Muscle layer of duodenum (tissue), 2 donors: ENCODE measurements around the gene CLINT1.
A peak's percentile ranks its signal among the peaks of the same experiment; 100 is the strongest.

Source experiments
- H3K27ac ChIP-seq: one replicate; pipeline ENCODE4 v1.7.0; 2013; ENCODE audit warnings: mild to moderate bottlenecking, low read length
- H3K27me3 ChIP-seq: one replicate; pipeline ENCODE4 v1.7.0; 2013; ENCODE audit warnings: low read depth, mild to moderate bottlenecking, control low read depth, low read length
- H3K36me3 ChIP-seq, 2 donors: one replicate each; pipeline ENCODE4 v1.7.0; 2013; ENCODE audit warnings: low read length in 2 of 2, control low read depth in 1 of 2, mild to moderate bottlenecking in 1 of 2; ENCODE audit not compliant: insufficient read depth in 2 of 2, control insufficient read depth in 1 of 2
- H3K4me1 ChIP-seq, 2 donors: one replicate each; pipeline ENCODE4 v1.7.0; 2013; ENCODE audit warnings: low read length in 2 of 2, mild to moderate bottlenecking in 2 of 2, control low read depth in 1 of 2, moderate library complexity in 1 of 2; ENCODE audit not compliant: insufficient read depth in 2 of 2, control insufficient read depth in 1 of 2
- H3K4me3 ChIP-seq, 2 donors: one replicate each; pipeline ENCODE4 v1.7.0; 2013; ENCODE audit warnings: low read length in 2 of 2, low read depth in 1 of 2, mild to moderate bottlenecking in 1 of 2
- H3K9me3 ChIP-seq, 2 donors: one replicate each; pipeline ENCODE4 v1.7.0; 2013; ENCODE audit warnings: low read length in 2 of 2, control low read depth in 1 of 2, mild to moderate bottlenecking in 1 of 2; ENCODE audit not compliant: control insufficient read depth in 1 of 2
- donor health status: healthy.

The CLINT1 gene

DNA sequence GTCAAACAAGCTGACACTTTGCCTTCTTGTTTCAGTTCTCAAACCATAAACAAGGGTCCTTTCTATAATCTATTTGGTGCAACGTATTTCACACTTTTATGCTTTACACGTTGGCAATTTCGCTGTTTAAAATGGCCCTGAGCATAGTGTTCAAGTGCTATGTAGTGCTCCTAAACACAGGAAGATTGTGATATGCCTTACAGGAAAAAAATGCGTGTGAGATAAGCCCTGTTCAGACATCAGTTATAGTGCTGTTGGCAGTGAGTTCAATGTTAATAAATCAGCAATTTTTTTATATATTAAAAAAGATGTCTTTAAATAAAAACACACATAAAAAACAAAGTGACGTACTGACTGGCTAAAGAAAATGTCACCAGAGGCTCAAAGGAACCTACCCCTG lies 23.9 kb downstream of the CLINT1 start:
- Histone ChIP-seq H3K36me3 (no peaks in the 10 kb centered on the region), H3K4me3 (no peak overlapping the region), H3K27me3 (no peaks in the 10 kb centered on the region), H3K4me1 (peaks cover 0 to 3% of the 10 kb centered on the region in 2 donors), H3K9me3 (no peaks in the 10 kb centered on the region), H3K27ac (no peak overlapping the region)

- H3K4me1 ChIP-seq: peaks cover 12 to 26% of the 10 kb centered on the region in 2 donors
- H3K4me3 ChIP-seq: no peak overlapping the region
- H3K9me3 ChIP-seq: no peaks in the 10 kb centered on the region
- H3K27me3 ChIP-seq: no peaks in the 10 kb centered on the region
- no peak overlapping the region for H3K27ac ChIP-seq
- H3K36me3 ChIP-seq: no peaks in the 10 kb centered on the region
Measured at GRCh38 chr5:157828944-157829639, 29.9 kb downstream of the CLINT1 start.

GRCh38 chr5:157828105-157828943 lies 30.6 kb downstream of the CLINT1 start:
- Histone ChIP-seq H3K4me1 (peaks cover 12 to 28% of the 10 kb centered on the region in 2 donors), H3K27me3 (no peaks in the 10 kb centered on the region), H3K9me3 (no peaks in the 10 kb centered on the region), H3K27ac (peak overlapping the region; percentile 57), H3K4me3 (no peak overlapping the region), H3K36me3 (no peaks in the 10 kb centered on the region)

DNA sequence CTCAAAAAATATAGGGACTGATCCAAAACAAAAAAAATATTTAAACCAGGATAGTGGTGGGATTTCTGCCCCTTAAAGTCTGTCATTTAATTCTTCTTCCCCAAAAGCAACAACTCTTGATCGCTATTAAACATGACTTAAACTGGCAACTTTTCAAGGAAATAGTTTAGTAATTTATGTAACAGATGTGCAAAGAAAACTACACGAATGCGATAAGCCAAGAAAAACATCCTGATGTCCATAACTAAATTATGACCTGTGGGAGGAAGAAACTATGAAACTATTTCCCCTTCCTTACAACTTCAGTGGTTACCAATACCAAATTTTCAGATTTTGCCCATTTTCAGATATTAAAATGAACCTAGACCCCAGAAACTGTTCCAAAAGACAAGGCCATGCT lies 31.5 kb downstream of the CLINT1 start:
- H3K4me1 ChIP-seq: peaks cover 12 to 26% of the 10 kb centered on the region in 2 donors
- peak overlapping the region; percentile 57 for H3K27ac ChIP-seq

DNA sequence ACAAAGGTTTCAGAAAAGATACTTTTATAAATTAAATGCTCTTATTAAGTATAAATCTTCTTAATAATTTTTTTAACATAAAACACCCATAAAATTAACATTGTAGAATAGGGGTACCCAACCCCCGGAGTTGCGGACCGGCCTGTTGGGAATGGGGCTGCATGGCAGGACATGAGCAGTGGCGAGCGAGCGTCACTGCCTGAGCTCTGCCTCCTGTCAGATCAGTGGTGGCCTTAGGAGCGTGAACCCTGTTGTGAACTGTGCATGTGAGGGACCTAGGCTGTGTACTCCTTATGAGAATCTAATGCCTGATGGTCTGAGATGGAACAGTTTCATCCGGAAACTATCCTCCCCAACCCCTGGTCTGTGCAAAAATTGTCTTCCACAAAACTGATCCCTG lies 35.3 kb downstream of the CLINT1 start:
- Histone ChIP-seq H3K4me1 (peaks cover 21 to 40% of the 10 kb centered on the region in 2 donors), H3K27ac (no peak overlapping the region), H3K36me3 (no peaks in the 10 kb centered on the region), H3K9me3 (no peaks in the 10 kb centered on the region), H3K4me3 (no peak overlapping the region), H3K27me3 (no peaks in the 10 kb centered on the region)

More for the DNA sequence above, 31.5 kb downstream of the CLINT1 start:
- no peak overlapping the region for H3K4me3 ChIP-seq
- H3K27me3 ChIP-seq: no peaks in the 10 kb centered on the region
- H3K9me3 ChIP-seq: no peaks in the 10 kb centered on the region
- no peaks in the 10 kb centered on the region for H3K36me3 ChIP-seq

DNA sequence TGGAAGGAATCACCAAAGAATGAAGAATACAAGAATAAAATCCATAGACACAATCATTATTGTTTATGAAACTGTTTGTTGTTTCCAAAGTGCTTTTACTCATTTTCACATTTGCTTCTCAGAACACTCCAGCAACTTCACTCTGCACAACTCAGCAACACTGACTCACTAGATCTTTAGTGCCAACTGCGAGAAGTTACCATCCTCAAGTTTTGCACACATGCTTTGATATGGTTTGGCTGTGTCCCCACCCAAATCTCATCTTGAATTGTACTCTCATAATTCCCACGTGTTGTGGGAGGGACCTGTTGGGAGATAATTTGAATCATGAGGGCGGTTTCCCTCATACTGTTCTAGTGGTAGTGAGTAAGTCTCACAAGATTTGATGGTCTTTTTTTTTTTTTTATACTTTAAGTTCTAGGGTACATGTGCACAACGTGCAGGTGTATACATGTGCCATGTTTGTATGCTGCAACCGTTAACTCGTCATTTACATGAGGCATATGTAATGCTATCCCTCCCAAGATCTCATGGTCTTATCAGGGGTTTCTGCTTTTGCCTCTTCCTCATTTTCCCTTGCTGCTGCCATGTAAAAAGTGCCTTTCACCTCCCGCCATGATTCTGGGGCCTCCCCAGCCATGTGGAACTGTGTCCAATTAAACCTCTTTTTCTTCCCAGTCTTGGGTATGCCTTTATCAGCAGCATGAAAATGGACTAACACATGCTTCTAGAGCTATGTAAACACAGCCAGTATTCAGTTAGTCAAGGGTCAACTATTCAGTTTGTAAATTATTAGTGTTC lies 36.9 kb downstream of the CLINT1 start:
- Histone ChIP-seq H3K27me3 (no peaks in the 10 kb centered on the region), H3K27ac (peak overlapping the region; percentile 42), H3K4me3 (no peak overlapping the region), H3K36me3 (no peaks in the 10 kb centered on the region), H3K9me3 (no peaks in the 10 kb centered on the region), H3K4me1 (peaks cover 12 to 38% of the 10 kb centered on the region in 2 donors)

DNA sequence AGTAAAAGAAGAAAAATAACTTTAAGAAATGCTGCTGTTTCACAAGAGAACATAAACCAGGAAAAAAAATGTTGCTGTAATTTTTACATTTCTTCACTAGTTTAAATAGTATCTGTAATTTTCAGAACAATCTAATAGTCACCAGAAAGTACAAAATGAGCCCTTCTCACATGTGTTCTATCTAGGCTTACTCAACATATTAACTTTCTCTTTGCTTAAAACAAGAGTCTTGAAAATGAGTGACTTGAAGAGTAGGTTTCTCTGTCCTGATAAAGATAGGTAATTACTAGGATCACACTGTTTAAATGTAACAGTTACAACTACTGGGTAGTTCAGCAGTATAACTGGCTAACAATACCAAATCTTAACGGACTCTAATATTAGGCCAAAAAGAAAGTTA lies 37.5 kb downstream of the CLINT1 start:
- H3K4me1 ChIP-seq: peaks cover 12 to 34% of the 10 kb centered on the region in 2 donors
- H3K27ac ChIP-seq: peak overlapping the region; percentile 42
- H3K36me3 ChIP-seq: peaks cover 0 to 2% of the 10 kb centered on the region in 2 donors
- H3K9me3 ChIP-seq: no peaks in the 10 kb centered on the region
- no peaks in the 10 kb centered on the region for H3K27me3 ChIP-seq
- no peak overlapping the region for H3K4me3 ChIP-seq

DNA sequence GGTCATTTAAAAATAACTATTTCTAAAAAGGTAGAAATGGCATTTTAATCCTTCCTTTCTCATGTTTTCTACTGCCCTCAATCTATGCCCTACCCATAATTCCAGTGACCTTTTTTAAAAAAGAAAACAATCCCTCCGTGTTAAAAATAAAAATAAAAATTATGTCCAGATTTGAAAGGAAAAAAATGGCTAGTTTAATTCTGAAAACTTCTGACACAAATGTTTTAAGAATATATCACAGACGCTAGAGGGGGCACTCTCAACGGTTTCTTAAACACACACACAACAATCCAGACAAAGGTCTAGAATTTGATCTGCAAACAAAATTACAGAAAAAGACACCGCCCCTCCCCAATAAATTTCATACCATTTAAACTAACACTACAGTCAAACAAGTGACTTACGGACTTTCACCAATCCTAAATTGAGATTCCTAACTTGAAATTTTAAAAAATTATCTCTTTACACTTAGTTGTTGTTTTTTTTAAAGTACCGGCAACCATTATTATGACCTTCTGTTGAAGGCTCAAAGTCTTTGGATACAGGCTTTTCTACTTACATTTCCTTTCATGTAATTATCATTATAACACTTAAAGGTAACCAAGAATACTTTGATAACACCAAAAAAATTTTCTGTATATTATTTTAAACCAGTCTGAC lies 38.2 kb downstream of the CLINT1 start:
- Histone ChIP-seq H3K4me1 (peaks cover 9 to 29% of the 10 kb centered on the region in 2 donors), H3K27me3 (no peaks in the 10 kb centered on the region), H3K9me3 (no peaks in the 10 kb centered on the region), H3K4me3 (no peak overlapping the region), H3K27ac (no peak overlapping the region), H3K36me3 (peaks cover 0 to 9% of the 10 kb centered on the region in 2 donors)

DNA sequence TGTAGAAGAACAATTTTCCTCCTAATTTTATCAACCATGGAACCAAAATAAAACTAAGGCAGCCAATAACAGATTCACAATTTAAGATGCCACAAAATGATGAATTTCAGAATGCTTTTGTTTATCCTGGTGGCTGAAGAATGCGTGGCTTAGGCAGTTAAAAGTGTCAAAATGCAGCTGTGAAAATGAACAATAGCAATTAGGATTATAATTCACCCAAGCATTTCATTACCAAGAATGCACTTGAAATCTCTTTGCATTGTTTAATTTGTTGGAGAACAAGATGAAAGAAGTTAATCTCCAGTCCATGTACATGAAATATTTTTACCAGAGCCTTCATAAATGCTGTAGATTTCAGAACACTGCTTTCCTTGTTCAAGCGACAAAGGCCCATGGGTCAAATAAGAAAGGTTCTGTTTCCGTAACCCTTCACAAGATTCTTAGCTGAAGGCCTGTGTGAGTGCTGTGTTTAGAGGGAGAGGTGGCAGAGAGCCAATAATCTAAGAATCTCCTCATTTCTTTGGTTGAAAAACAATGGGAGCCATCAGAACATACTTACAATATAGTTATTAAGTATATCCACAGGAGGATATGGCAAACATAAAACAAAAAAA lies 39.3 kb downstream of the CLINT1 start:
- peak overlapping the region; percentile 10 for H3K27ac ChIP-seq
- no peaks in the 10 kb centered on the region for H3K27me3 ChIP-seq
- H3K36me3 ChIP-seq: peaks cover 0 to 13% of the 10 kb centered on the region in 2 donors
- H3K4me3 ChIP-seq: no peak overlapping the region
- peaks cover 9 to 27% of the 10 kb centered on the region in 2 donors for H3K4me1 ChIP-seq
- H3K9me3 ChIP-seq: no peaks in the 10 kb centered on the region

DNA sequence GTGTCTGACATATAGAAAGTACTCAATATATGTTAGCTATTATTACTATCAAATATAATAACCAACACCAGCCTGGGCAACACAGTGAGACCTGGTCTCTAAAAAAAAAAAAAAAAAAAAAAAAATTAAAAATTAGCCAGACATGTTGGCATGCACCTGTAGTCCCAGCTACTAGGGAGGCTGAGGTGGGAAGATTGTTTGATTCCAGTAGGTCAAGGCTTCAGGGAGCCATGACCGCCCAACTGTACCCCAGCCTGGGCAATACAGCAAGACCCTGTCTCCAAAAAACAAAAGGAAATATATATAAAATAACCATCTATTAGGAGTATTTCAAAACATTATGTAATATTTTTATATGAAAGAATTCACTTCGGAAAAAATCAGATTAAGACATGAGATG lies 40.6 kb downstream of the CLINT1 start:
- Histone ChIP-seq H3K4me3 (no peak overlapping the region), H3K4me1 (peaks cover 9 to 28% of the 10 kb centered on the region in 2 donors), H3K36me3 (peaks cover 6 to 24% of the 10 kb centered on the region in 2 donors), H3K27ac (no peak overlapping the region), H3K27me3 (no peaks in the 10 kb centered on the region), H3K9me3 (no peaks in the 10 kb centered on the region)
